CD14-positive monocyte (primary cell): ENCODE data around the gene COBLL1. TPM values are rescaled to one million over a fixed set of nuclear protein-coding genes. Genes with fewer than 3 reads are reported as not detected.

Experiments used
- DNase-seq, 3 donors: peaks; one replicate each; pipeline ENCODE4 v3.0.0-alpha.2; 2011 to 2022
- H2AFZ ChIP-seq: 2 replicates; pipeline ENCODE4 v1.6.0; 2012; ENCODE audit warnings: mild to moderate bottlenecking, low read depth, low read length, inconsistent platforms; ENCODE audit not compliant: insufficient read depth, poor library complexity, severe bottlenecking
- H3K27ac ChIP-seq, 2 donors: 1 replicate in 1 of 2; 2 replicates in 1 of 2; pipeline ENCODE4 v1.5.1; 2012 to 2013; ENCODE audit warnings: low read length in 2 of 2, control low read depth in 1 of 2, inconsistent platforms in 1 of 2, low read depth in 1 of 2, mild to moderate bottlenecking in 1 of 2
- H3K27me3 ChIP-seq, 2 donors: one replicate each; pipeline versions ENCODE4 v1.6.0 to v1.6.1; 2011 to 2013; ENCODE audit warnings: low read length in 2 of 2; ENCODE audit not compliant: control insufficient read depth in 2 of 2, insufficient read depth in 2 of 2
- H3K36me3 ChIP-seq, 2 donors: replicated peaks in 1 of 2; 1 replicate in 1 of 2; 2 replicates in 1 of 2; pipeline versions ENCODE4 v1.5.1 to v1.6.1; 2012 to 2013; ENCODE audit warnings: low read length in 2 of 2, control low read depth in 1 of 2, inconsistent platforms in 1 of 2, mild to moderate bottlenecking in 1 of 2; ENCODE audit not compliant: insufficient read depth in 2 of 2, control insufficient read depth in 1 of 2
- H3K4me1 ChIP-seq, 2 donors: 1 replicate in 1 of 2; 2 replicates in 1 of 2; pipeline versions ENCODE4 v1.5.1 to v1.6.1; 2012 to 2013; ENCODE audit warnings: low read length in 2 of 2, control low read depth in 1 of 2, inconsistent platforms in 1 of 2, mild to moderate bottlenecking in 1 of 2, moderate library complexity in 1 of 2; ENCODE audit not compliant: insufficient read depth in 2 of 2, control insufficient read depth in 1 of 2
- H3K4me2 ChIP-seq: replicated peaks from 2 replicates; pipeline ENCODE3; 2012; ENCODE audit warnings: low read length, moderate library complexity, mild to moderate bottlenecking; ENCODE audit not compliant: poor library complexity, severe bottlenecking; ENCODE audit errors: extremely low read depth
- H3K4me3 ChIP-seq, 3 experiments: fragments of 200-600 bp in 1 of 3; sonication (generic) in 1 of 3; replicated peaks in 1 of 3; 1 replicate in 2 of 3; 2 replicates in 1 of 3; pipeline ENCODE4 v1.5.1; 2011 to 2013; ENCODE audit warnings: low read length in 3 of 3, mild to moderate bottlenecking in 3 of 3, control low read depth in 2 of 3, low read depth in 2 of 3, inconsistent platforms in 1 of 3, moderate library complexity in 1 of 3
- H3K79me2 ChIP-seq: 2 replicates; pipeline ENCODE4 v1.6.0; 2012; ENCODE audit warnings: mild to moderate bottlenecking, control low read depth, inconsistent platforms, low read length, moderate library complexity; ENCODE audit not compliant: insufficient read depth
- H3K9ac ChIP-seq: 2 replicates; pipeline ENCODE4 v1.6.0; 2017; ENCODE audit warnings: low read length, mild to moderate bottlenecking; ENCODE audit not compliant: insufficient read depth, poor library complexity, severe bottlenecking
- H3K9me3 ChIP-seq, 2 donors: replicated peaks in 1 of 2; 1 replicate in 1 of 2; 2 replicates in 1 of 2; pipeline versions ENCODE4 v1.5.1 to v1.6.1; 2012 to 2013; ENCODE audit warnings: low read length in 2 of 2, control low read depth in 1 of 2; ENCODE audit not compliant: control insufficient read depth in 1 of 2, insufficient read depth in 1 of 2
- H4K20me1 ChIP-seq: 2 replicates; pipeline ENCODE4 v1.6.0; 2012; ENCODE audit warnings: mild to moderate bottlenecking, low read length, control low read depth, moderate library complexity; ENCODE audit not compliant: insufficient read depth
- H3K27ac Mint-ChIP-seq, 7 donors: one replicate each; pipeline ENCODE4 v1.8.0; 2020; ENCODE audit warnings: mild to moderate bottlenecking in 7 of 7, mixed read lengths in 7 of 7, moderate library complexity in 6 of 7, inconsistent platforms in 2 of 7
- H3K27me3 Mint-ChIP-seq, 3 donors: one replicate each; pipeline ENCODE4 v1.8.0; 2021 to 2022; ENCODE audit warnings: low read depth in 3 of 3, mild to moderate bottlenecking in 3 of 3, mixed read lengths in 3 of 3, moderate library complexity in 3 of 3, inconsistent platforms in 1 of 3
- H3K36me3 Mint-ChIP-seq, 2 donors: one replicate each; pipeline ENCODE4 v1.8.0; 2020; ENCODE audit warnings: mixed read lengths in 2 of 2, inconsistent platforms in 1 of 2, mild to moderate bottlenecking in 1 of 2
- H3K4me1 Mint-ChIP-seq: one replicate; pipeline ENCODE4 v1.8.0; 2020; ENCODE audit warnings: mild to moderate bottlenecking, mixed read lengths
- H3K4me3 Mint-ChIP-seq, 2 donors: one replicate each; pipeline ENCODE4 v1.8.0; 2020; ENCODE audit warnings: mild to moderate bottlenecking in 2 of 2, mixed read lengths in 2 of 2, moderate library complexity in 1 of 2
- H3K9me3 Mint-ChIP-seq, 7 donors: one replicate each; pipeline ENCODE4 v1.8.0; 2020 to 2022; ENCODE audit warnings: mixed read lengths in 7 of 7, mild to moderate bottlenecking in 6 of 7, moderate library complexity in 6 of 7, inconsistent platforms in 2 of 7
- CTCF ChIP-seq: fragments of 200-600 bp; IDR thresholded peaks from one replicate; pipeline ENCODE4 v1.8.0; 2022; ENCODE audit warnings: antibody characterized with exemption, mild to moderate bottlenecking
- WGBS: methylation state at CpG from one replicate; pipeline ENCODE4 v1.1.5; 2013; ENCODE audit warnings: missing lambda C conversion rate; ENCODE audit not compliant: insufficient coverage; 5-methylcytosine and 5-hydroxymethylcytosine counted together
- intact Hi-C, 2 donors: fragments of 100-400 bp; cut with micrococcal nuclease; formaldehyde crosslinking; loops; one replicate each; pipeline versions ENCODE4 v1.15.0 to v1.15.1; 2023
- polyA plus RNA-seq, 3 donors: library from polyadenylated mRNA; depleted of rRNA in 1 of 3; unstranded in 2 of 3; stranded (reverse) in 1 of 3; fragments of 300-500 nt in 2 of 3; fragments of >200 nt in 1 of 3; fragmentation: Illumina TruSeq in 2 of 3; gene quantifications; 1 replicate in 2 of 3; 2 replicates in 1 of 3; pipeline ENCODE4 v1.2.3, GENCODE V29; 2012 to 2021

COBLL1 gene
- polyA plus RNA-seq, 3 donors: 0.18 to 0.54 (median 0.24) TPM

- no peaks in the 10 kb centered on the region for H3K9me3 ChIP-seq
- no peaks in the 10 kb centered on the region for H3K9me3 Mint-ChIP-seq
- intact Hi-C loops: no loop called here
These were observed 152.7 kb downstream of the COBLL1 start for GRCh38 chr2:164688896-164689419.

GRCh38 chr2:164681009-164681408 is 160.6 kb downstream of the COBLL1 start:
- no peaks in the 10 kb centered on the region for H3K4me1 Mint-ChIP-seq
- no peak overlapping the region for H3K4me3 Mint-ChIP-seq
- Histone ChIP-seq H4K20me1 (no peaks in the 10 kb centered on the region), H2AFZ (no peak overlapping the region), H3K9me3 (no peaks in the 10 kb centered on the region), H3K4me2 (no peak overlapping the region), H3K79me2 (no peaks in the 10 kb centered on the region), H3K27me3 (no peaks in the 10 kb centered on the region), H3K4me3 (no peak overlapping the region), H3K4me1 (no peaks in the 10 kb centered on the region), H3K9ac (no peak overlapping the region), H3K27ac (no peak overlapping the region), H3K36me3 (no peaks in the 10 kb centered on the region)
- intact Hi-C loops: no loop called here
- H3K27ac Mint-ChIP-seq: no peak overlapping the region
- no peak for TF ChIP-seq CTCF
- H3K9me3 Mint-ChIP-seq: peaks cover 0 to 7% (median 2%) of the 10 kb centered on the region in 7 donors
- DNase-seq: no peak
- WGBS: no CpG with 5 or more reads among the region's 1 CpG
- H3K36me3 Mint-ChIP-seq: no peaks in the 10 kb centered on the region
- H3K27me3 Mint-ChIP-seq: peaks cover 0 to 2% (median 0%) of the 10 kb centered on the region in 3 donors

More at GRCh38 chr2:164688896-164689419, 152.7 kb downstream of the COBLL1 start:
- Histone ChIP-seq H3K27me3 (no peaks in the 10 kb centered on the region), H4K20me1 (no peaks in the 10 kb centered on the region), H3K4me3 (no peak overlapping the region), H3K79me2 (no peaks in the 10 kb centered on the region), H3K9ac (no peak overlapping the region), H3K4me2 (no peak overlapping the region), H3K4me1 (no peaks in the 10 kb centered on the region), H2AFZ (no peak overlapping the region), H3K36me3 (no peaks in the 10 kb centered on the region), H3K27ac (no peak overlapping the region)
- Mint-ChIP-seq H3K27me3 (peaks cover 0 to 1% (median 0%) of the 10 kb centered on the region in 3 donors), H3K27ac (no peak overlapping the region), H3K4me3 (no peak overlapping the region), H3K4me1 (no peaks in the 10 kb centered on the region), H3K36me3 (no peaks in the 10 kb centered on the region)
- no CpG with 5 or more reads among the region's 1 CpG for WGBS
- TF ChIP-seq CTCF: no peak
- DNase-seq: no peak
